K562 (cell line): ENCODE results near the gene ELF1. TPM values are rescaled to one million over a fixed set of nuclear protein-coding genes. Genes with fewer than 3 reads are reported as not detected.
A peak's percentile ranks its signal among the peaks of the same experiment; 100 is the strongest.

Experiments used
- ARID1B ChIP-seq: fragments of 450-650 bp; IDR thresholded peaks from 2 replicates; pipeline ENCODE4 v1.6.1; 2016; ENCODE audit warnings: antibody characterized with exemption, mild to moderate bottlenecking, inconsistent platforms
- DMBX1 ChIP-seq: fragments of 250-450 bp; sonication (Bioruptor Pico); IDR thresholded peaks from 2 replicates; pipeline ENCODE4 v1.8.0; 2022; ENCODE audit warnings: inconsistent platforms, mild to moderate bottlenecking, moderate library complexity, borderline replicate concordance
- EP400 ChIP-seq: fragments of 450-650 bp; IDR thresholded peaks from 2 replicates; pipeline ENCODE4 v1.6.1; 2017; ENCODE audit warnings: antibody characterized with exemption, mild to moderate bottlenecking, moderate library complexity
- ESRRB ChIP-seq: fragments of 250-450 bp; sonication (Bioruptor Pico); IDR thresholded peaks from 2 replicates; pipeline ENCODE4 v1.5.0; 2020; ENCODE audit warnings: mild to moderate bottlenecking, moderate library complexity, borderline replicate concordance
- FIP1L1 ChIP-seq: fragments of 200-400 bp; formaldehyde crosslinking; IDR thresholded peaks from 2 replicates; pipeline ENCODE4 v1.6.1; 2018; ENCODE audit warnings: mild to moderate bottlenecking, low read depth, low read length; ENCODE audit not compliant: poor library complexity, severe bottlenecking
- FOXK2 ChIP-seq, 2 experiments: fragments of 450-650 bp; IDR thresholded peaks in 1 of 2; conservative IDR thresholded peaks in 1 of 2; 2 replicates each; pipeline ENCODE4 v1.6.1; 2016; ENCODE audit warnings: low read depth in 2 of 2, mild to moderate bottlenecking in 1 of 2
- JUND ChIP-seq, 2 experiments: IDR thresholded peaks; 2 replicates in 1 of 2; 3 replicates in 1 of 2; pipeline ENCODE4 v1.6.1; 2011; ENCODE audit warnings: borderline replicate concordance in 2 of 2, low read depth in 2 of 2, low read length in 2 of 2, improper control_type of control experiment in 1 of 2, missing biosample characterization in 1 of 2, missing genetic modification characterization in 1 of 2, missing genetic modification reagents in 1 of 2
- NFE2 ChIP-seq: IDR thresholded peaks from 2 replicates; pipeline ENCODE4 v1.6.1; 2014; ENCODE audit warnings: antibody characterized with exemption, low read depth
- NR2F6 ChIP-seq: fragments of 450-650 bp; formaldehyde crosslinking; IDR thresholded peaks from 2 replicates; pipeline ENCODE4 v1.4.0; 2020; ENCODE audit warnings: mild to moderate bottlenecking
- SMARCB1 ChIP-seq: IDR thresholded peaks from 2 replicates; pipeline ENCODE4 v1.6.1; 2011; ENCODE audit warnings: improper control_type of control experiment, low read depth; ENCODE audit not compliant: insufficient read length
- SMARCE1 ChIP-seq: fragments of 450-650 bp; IDR thresholded peaks from 2 replicates; pipeline ENCODE4 v1.7.1; 2016; ENCODE audit warnings: mild to moderate bottlenecking
- TEAD4 ChIP-seq, 2 experiments: sonication (generic) in 1 of 2; formaldehyde crosslinking in 1 of 2; IDR thresholded peaks; 2 replicates each; pipeline versions ENCODE4 v1.6.1 to v1.8.0; 2012 to 2022; ENCODE audit warnings: borderline replicate concordance in 1 of 2, inconsistent platforms in 1 of 2, low read length in 1 of 2, mild to moderate bottlenecking in 1 of 2, missing genetic modification reagents in 1 of 2
- THRAP3 ChIP-seq: fragments of 450-650 bp; IDR thresholded peaks from 2 replicates; pipeline ENCODE4 v1.6.1; 2016; ENCODE audit warnings: mild to moderate bottlenecking, inconsistent platforms, borderline replicate concordance
- ZNF232 ChIP-seq: sonication (generic); formaldehyde crosslinking; IDR thresholded peaks from 2 replicates; pipeline ENCODE4 v1.8.0; 2022; ENCODE audit warnings: mild to moderate bottlenecking, missing genetic modification reagents
- ZNF586 ChIP-seq: fragments of 450-650 bp; formaldehyde crosslinking; conservative IDR thresholded peaks from 2 replicates; pipeline ENCODE4 v1.4.0; 2020; ENCODE audit warnings: mild to moderate bottlenecking, moderate library complexity
- polyA plus RNA-seq, 8 experiments: library from polyadenylated mRNA; depleted of rRNA in 4 of 8; stranded (reverse) in 5 of 8; unstranded in 3 of 8; fragments of >200 nt; fragmentation: Nextera tagmentation in 2 of 8; fragmentation: Illumina TruSeq in 1 of 8; extraction: Ambion mirVana in 2 of 8; extraction: Trizol in 1 of 8; gene quantifications; 2 replicates each; pipeline versions ENCODE4 v1.2.1 to v1.2.3, GENCODE V29; 2011 to 2014; ENCODE audit warnings: inconsistent platforms in 1 of 8, missing spikeins in 1 of 8
- total RNA-seq, 7 experiments: library from RNA; depleted of rRNA in 6 of 7; stranded (reverse); fragments of >200 nt in 6 of 7; fragmentation: Illumina TruSeq in 2 of 7; extraction: Trizol in 2 of 7; gene quantifications; 2 replicates each; pipeline versions ENCODE4 v1.2.1 to v1.2.3, GENCODE V29; 2011 to 2021; ENCODE audit warnings: low replicate concordance in 1 of 7
- TF ChIP-seq, protein P1 (sequence below), 2 experiments: fragments of 450-650 bp; IDR thresholded peaks; 2 replicates each; pipeline ENCODE4 v1.6.1; 2016
- TF ChIP-seq, protein P2 (sequence below): fragments of 450-650 bp; IDR thresholded peaks from 2 replicates; pipeline ENCODE4 v1.6.1; 2017; ENCODE audit warnings: mild to moderate bottlenecking, moderate library complexity
- TF ChIP-seq, protein P3 (sequence below): fragments of 250-450 bp; sonication (Bioruptor Pico); IDR thresholded peaks from 2 replicates; pipeline ENCODE4 v1.4.0; 2020; ENCODE audit warnings: mild to moderate bottlenecking, moderate library complexity

Gene ELF1
- total and polyA plus RNA-seq, 9 of the 15 experiments (the other 6 are each of a cell fraction or from before 2014, with no cell fraction given), result 24.7 to 54.4 (median 33.4) TPM

DNA sequence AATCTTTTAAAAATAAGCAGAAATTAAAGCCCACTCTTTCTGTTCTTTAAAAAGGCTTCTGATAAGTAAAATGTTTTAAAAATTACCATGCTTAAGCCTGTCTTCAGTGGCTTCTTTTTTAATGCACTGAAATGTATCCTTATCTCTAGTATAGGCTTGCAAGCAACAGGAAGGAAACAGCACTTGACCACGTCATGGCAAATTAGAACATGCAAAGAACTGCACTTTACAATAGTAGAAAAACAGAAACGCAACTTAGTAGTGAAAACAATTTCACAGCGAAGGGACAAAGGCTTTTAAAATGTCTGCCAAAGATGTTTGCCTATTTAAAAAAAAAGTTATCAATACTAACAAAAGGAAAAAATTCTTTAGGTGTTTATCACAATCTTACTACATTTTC lies 36.3 kb downstream of the ELF1 start (continued):
- TF ChIP-seq SMARCB1 (no peak), EP400 (peak; percentile 55), ZNF586 (CRISPR knock-in tag) (no peak), NR2F6 (CRISPR knock-in tag) (no peak), FOXK2 (conservative IDR thresholded peaks at IDR 0.05 in 1 of 2, IDR thresholded peaks at IDR 0.05 in 1 of 2; ENCODE audit: low read depth in 2 of 2) (peak in 1 of 2 experiments; percentile 34; a peak in 1 of 4 replicates), FIP1L1 (no peak), DMBX1 (CRISPR knock-in tag) (no peak), TEAD4 (IDR thresholded peaks at IDR 0.05; ENCODE audit: low read length) (peak; percentile 49), TEAD4 (CRISPR knock-in tag; IDR thresholded peaks at IDR 0.05; ENCODE audit: borderline replicate concordance) (no peak), ARID1B (peak; percentile 66), THRAP3 (no peak), ESRRB (CRISPR knock-in tag) (no peak), JUND (IDR thresholded peaks at IDR 0.05; ENCODE audit: borderline replicate concordance, low read depth, low read length) (peak; percentile 71; the same call in 1 of the 2 replicates), JUND (tag; IDR thresholded peaks at IDR 0.05; ENCODE audit: borderline replicate concordance, low read depth, low read length) (no peak; the same call in 2 of the 3 replicates), ZNF232 (CRISPR knock-in tag) (no peak), NFE2 (0 out of 2 replicates have a peak, but pooled peaks have one; percentile 2), SMARCE1 (peak; percentile 29; the same call in 1 of the 2 replicates)
- TF ChIP-seq, protein P1, sequence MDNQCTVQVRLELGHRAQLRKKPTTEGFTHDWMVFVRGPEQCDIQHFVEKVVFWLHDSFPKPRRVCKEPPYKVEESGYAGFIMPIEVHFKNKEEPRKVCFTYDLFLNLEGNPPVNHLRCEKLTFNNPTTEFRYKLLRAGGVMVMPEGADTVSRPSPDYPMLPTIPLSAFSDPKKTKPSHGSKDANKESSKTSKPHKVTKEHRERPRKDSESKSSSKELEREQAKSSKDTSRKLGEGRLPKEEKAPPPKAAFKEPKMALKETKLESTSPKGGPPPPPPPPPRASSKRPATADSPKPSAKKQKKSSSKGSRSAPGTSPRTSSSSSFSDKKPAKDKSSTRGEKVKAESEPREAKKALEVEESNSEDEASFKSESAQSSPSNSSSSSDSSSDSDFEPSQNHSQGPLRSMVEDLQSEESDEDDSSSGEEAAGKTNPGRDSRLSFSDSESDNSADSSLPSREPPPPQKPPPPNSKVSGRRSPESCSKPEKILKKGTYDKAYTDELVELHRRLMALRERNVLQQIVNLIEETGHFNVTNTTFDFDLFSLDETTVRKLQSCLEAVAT (IDR thresholded peaks at IDR 0.05), result no peak
- TF ChIP-seq, protein P2, sequence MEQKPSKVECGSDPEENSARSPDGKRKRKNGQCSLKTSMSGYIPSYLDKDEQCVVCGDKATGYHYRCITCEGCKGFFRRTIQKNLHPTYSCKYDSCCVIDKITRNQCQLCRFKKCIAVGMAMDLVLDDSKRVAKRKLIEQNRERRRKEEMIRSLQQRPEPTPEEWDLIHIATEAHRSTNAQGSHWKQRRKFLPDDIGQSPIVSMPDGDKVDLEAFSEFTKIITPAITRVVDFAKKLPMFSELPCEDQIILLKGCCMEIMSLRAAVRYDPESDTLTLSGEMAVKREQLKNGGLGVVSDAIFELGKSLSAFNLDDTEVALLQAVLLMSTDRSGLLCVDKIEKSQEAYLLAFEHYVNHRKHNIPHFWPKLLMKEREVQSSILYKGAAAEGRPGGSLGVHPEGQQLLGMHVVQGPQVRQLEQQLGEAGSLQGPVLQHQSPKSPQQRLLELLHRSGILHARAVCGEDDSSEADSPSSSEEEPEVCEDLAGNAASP, result no peak
- TF ChIP-seq, protein P3, sequence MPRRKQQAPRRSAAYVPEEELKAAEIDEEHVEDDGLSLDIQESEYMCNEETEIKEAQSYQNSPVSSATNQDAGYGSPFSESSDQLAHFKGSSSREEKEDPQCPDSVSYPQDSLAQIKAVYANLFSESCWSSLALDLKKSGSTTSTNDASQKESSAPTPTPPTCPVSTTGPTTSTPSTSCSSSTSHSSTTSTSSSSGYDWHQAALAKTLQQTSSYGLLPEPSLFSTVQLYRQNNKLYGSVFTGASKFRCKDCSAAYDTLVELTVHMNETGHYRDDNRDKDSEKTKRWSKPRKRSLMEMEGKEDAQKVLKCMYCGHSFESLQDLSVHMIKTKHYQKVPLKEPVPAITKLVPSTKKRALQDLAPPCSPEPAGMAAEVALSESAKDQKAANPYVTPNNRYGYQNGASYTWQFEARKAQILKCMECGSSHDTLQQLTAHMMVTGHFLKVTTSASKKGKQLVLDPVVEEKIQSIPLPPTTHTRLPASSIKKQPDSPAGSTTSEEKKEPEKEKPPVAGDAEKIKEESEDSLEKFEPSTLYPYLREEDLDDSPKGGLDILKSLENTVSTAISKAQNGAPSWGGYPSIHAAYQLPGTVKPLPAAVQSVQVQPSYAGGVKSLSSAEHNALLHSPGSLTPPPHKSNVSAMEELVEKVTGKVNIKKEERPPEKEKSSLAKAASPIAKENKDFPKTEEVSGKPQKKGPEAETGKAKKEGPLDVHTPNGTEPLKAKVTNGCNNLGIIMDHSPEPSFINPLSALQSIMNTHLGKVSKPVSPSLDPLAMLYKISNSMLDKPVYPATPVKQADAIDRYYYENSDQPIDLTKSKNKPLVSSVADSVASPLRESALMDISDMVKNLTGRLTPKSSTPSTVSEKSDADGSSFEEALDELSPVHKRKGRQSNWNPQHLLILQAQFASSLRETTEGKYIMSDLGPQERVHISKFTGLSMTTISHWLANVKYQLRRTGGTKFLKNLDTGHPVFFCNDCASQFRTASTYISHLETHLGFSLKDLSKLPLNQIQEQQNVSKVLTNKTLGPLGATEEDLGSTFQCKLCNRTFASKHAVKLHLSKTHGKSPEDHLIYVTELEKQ (CRISPR knock-in tag), result no peak
